ENCODE measurements around the gene SELENON.
A peak's percentile ranks its signal among the peaks of the same experiment; 100 is the strongest.

The SELENON gene

GRCh38 chr1:25774206-25774803 lies 25.7 kb upstream of the SELENON start:
- ChIA-PET CTCF (interaction anchor here (1.3 kb wide), 1 partner anchor 8 kb away, joined by 3 read pairs; no protein-coding TSS in a partner anchor), POLR2A (no interaction called here)
- TF ChIP-seq, protein P1, sequence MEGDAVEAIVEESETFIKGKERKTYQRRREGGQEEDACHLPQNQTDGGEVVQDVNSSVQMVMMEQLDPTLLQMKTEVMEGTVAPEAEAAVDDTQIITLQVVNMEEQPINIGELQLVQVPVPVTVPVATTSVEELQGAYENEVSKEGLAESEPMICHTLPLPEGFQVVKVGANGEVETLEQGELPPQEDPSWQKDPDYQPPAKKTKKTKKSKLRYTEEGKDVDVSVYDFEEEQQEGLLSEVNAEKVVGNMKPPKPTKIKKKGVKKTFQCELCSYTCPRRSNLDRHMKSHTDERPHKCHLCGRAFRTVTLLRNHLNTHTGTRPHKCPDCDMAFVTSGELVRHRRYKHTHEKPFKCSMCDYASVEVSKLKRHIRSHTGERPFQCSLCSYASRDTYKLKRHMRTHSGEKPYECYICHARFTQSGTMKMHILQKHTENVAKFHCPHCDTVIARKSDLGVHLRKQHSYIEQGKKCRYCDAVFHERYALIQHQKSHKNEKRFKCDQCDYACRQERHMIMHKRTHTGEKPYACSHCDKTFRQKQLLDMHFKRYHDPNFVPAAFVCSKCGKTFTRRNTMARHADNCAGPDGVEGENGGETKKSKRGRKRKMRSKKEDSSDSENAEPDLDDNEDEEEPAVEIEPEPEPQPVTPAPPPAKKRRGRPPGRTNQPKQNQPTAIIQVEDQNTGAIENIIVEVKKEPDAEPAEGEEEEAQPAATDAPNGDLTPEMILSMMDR (IDR thresholded peaks at IDR 0.05; ENCODE audit: control extremely low read depth, extremely low read depth, low read depth, missing control alignments): no peak

GRCh38 chr1:25774921-25775771 lies 24.8 kb upstream of the SELENON start:
- CTCF ChIA-PET: interaction anchor here (1.3 kb wide), 1 partner anchor 9 kb away, joined by 3 read pairs; no protein-coding TSS in a partner anchor
- POLR2A ChIA-PET: no interaction called here
- TF ChIP-seq, protein P1 (IDR thresholded peaks at IDR 0.05; ENCODE audit: control extremely low read depth, extremely low read depth, low read depth, missing control alignments): no peak
- peak; percentile 58 for DNase-seq (ENCODE audit: extremely low spot score)

More at GRCh38 chr1:25774206-25774803, 25.7 kb upstream of the SELENON start:
- DNase-seq (ENCODE audit: extremely low spot score): no peak

- TF ChIP-seq, protein P1 (IDR thresholded peaks at IDR 0.05; ENCODE audit: control extremely low read depth, extremely low read depth, low read depth, missing control alignments): no peak
- DNase-seq (ENCODE audit: extremely low spot score): no peak
- POLR2A ChIA-PET: no interaction called here
- CTCF ChIA-PET: no interaction called here
Measured at GRCh38 chr1:25779388-25779787, 20.6 kb upstream of the SELENON start.

- TF ChIP-seq, protein P1 (IDR thresholded peaks at IDR 0.05; ENCODE audit: control extremely low read depth, extremely low read depth, low read depth, missing control alignments): no peak
- POLR2A ChIA-PET: no interaction called here
- CTCF ChIA-PET: no interaction called here
Measured at GRCh38 chr1:25779894-25780293, 20.1 kb upstream of the SELENON start.

GRCh38 chr1:25780318-25781129 lies 19.5 kb upstream of the SELENON start:
- DNase-seq (ENCODE audit: extremely low spot score): no peak
- TF ChIP-seq, protein P1 (IDR thresholded peaks at IDR 0.05; ENCODE audit: control extremely low read depth, extremely low read depth, low read depth, missing control alignments): no peak
- ChIA-PET CTCF (interaction anchor here (1.2 kb wide), 1 partner anchor 13 kb away, joined by 3 read pairs; no protein-coding TSS in a partner anchor), POLR2A (no interaction called here)

More at GRCh38 chr1:25779894-25780293, 20.1 kb upstream of the SELENON start:
- DNase-seq (ENCODE audit: extremely low spot score): no peak

DNA sequence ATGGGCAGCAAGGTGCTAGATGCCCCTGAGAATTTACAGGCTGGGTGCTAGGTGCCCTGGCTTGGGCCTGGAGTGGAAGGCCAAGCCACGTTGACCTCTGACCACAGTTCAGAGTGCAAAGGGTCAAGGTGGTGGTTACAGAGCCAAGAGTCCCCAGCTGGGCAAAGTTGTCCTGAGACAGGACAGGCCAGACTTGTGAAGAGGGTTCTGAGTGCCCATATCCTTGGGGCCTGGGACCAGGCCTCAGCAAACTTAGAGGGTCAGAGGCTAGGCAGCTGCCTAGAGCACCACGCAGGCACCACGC lies 18.9 kb upstream of the SELENON start:
- POLR2A ChIA-PET: no interaction called here
- TF ChIP-seq, protein P1 (IDR thresholded peaks at IDR 0.05; ENCODE audit: control extremely low read depth, extremely low read depth, low read depth, missing control alignments): no peak
- CTCF ChIA-PET: interaction anchor here (1.2 kb wide), 1 partner anchor 12 kb away, joined by 3 read pairs; no protein-coding TSS in a partner anchor
- no peak for DNase-seq (ENCODE audit: extremely low spot score)

Data from GM10248 (cell line).